ENCODE results near the gene NDST4.

NDST4 gene

DNA sequence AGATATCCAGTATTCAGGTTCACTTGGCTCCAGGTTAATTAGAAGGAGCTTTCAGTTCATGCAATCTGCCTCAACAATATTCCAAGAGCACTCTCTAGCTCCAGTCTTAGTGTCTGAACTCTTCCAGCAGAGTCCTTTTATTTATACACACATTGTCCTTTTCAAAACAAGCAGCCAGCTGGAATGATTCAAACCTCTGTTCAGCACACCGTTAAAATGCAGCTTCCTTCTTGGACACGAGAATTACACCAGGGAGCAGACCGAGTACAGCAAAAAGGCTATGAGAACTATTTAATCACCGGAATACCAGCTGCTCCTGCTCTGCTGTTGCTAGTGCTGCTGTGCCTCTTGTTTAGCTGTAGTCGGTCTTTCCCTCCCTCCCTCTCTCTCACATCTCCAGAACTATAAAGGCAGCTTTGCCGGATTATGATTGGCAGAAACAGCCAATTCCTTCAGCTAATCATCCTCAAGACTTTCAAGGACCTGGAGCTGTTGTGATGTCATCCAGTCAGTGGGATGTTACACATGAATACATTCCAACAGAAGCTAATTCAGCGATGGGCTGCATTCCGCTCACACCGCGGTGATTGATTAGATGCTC, at the start of gene NDST4:
Gene NDST4 (minus strand): TSS at position 115 of the 601 bp plus-strand sequence. CDS start 36,584 bp downstream, outside the sequence.
- DNase-seq (ENCODE audit: low read depth), result no peak

DNA sequence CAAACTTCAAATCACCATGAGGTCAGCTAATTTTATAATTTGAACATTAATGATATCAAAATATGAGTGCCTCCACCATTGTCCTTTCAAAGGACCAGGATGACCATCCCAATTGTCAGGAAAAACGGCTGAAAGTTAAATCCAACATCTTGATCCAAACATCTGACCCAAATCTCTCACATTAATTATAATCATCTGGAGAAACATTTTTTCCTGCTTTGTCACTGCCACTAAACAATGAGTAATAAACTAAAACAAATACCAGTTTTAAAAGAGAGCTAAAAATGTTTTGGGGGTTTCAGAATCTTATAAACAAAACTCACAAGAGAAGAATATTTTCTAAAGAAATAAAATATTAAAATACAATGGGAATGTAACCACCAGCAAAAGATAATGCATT, 45.7 kb upstream of the NDST4 start:
- DNase-seq (ENCODE audit: low read depth), result no peak

DNA sequence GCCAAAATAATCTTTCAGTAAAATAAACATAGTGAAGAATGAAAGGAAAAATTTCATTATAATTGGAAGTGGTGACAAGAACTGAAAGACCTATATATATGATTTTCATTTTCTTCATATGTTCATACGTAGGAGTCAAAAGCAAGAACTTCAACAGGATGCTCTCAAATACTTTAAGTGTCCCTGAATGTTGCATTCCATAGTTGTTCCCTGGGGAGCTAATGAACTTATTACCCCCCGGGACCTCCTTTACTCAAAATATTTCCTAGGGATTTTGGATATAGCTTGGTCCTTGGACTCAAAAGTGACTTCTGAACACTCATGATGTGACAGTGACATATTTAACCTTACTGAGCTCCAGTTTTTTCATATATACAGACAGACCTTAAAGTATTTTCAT, 44.9 kb upstream of the NDST4 start:
- no peak for DNase-seq (ENCODE audit: low read depth)

DNA sequence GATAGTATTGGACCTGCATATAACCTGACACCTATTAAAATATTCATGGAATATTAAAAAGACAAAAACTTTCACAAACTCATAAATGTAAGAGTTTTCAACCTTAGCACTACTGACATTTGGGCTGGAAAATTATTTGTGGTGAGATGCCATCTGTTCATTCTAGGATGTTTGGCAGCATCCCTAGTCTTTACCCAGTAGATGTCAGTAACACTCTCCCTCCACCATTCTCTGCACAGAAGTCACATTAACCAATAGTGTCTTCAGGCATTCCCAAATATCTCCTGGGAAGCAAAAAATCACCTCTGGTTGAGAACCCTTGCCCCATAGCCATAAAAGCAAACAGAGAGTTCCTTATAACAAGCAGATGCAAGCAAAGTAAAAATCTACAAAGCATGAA, 41.4 kb upstream of the NDST4 start:
- DNase-seq (ENCODE audit: low read depth), result no peak

DNA sequence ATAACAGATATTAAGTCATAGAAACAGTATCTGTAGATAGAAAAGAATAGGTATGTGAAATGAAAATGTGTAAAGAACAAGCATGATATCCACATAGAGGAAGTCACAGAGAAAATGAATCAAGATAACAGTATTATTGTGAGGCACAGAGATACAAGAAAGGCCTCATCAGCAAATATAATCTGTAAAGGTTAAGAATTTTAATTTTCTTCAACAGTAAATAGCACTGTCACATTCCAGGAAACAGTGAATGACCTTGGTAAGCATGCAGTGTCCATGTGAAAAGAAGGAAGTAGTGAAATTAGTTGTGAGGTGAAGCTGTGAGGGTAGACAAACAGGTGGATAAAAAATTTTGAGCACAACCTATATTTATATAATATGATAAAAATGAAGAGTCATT, 39.5 kb upstream of the NDST4 start:
- no peak for DNase-seq (ENCODE audit: low read depth)

DNA sequence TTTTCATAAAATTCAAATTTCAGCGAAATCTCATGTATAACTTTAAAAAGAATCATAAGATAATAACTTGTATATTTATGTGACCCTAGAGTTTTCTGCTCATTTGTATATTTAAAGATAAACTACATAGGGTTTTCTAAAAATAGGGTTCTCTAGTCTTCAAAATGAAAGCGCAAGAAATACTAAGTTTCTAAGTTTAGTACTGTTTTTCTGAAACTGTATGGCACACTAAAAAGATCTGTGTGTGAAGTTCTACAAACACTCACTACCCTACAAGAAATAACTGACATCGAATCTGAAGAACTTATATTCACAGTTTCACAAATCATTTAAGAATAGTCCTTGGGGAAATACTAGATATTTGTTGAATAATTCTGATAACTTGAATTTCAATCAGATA, 38.7 kb upstream of the NDST4 start:
- DNase-seq (ENCODE audit: low read depth), result no peak

DNA sequence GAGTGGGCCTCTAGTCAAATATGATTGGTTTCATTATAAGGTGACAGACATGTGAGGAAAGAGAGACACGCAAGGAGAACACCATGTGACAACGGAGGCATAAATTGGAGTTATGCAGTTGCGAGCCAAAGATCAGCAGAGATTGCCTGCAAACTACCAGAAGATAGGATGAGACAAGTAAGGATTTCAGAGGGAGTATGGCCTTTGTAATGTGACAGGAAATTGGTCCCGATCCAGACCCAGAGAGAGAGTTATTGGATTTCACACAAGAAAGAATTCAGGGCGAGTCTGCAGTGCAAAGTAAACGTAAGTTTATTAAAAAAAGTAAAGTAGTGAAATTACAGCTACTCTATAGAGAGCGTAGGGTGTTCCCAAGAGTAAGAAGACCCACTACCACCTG, 35.7 kb upstream of the NDST4 start:
- DNase-seq (ENCODE audit: low read depth), result no peak

DNA sequence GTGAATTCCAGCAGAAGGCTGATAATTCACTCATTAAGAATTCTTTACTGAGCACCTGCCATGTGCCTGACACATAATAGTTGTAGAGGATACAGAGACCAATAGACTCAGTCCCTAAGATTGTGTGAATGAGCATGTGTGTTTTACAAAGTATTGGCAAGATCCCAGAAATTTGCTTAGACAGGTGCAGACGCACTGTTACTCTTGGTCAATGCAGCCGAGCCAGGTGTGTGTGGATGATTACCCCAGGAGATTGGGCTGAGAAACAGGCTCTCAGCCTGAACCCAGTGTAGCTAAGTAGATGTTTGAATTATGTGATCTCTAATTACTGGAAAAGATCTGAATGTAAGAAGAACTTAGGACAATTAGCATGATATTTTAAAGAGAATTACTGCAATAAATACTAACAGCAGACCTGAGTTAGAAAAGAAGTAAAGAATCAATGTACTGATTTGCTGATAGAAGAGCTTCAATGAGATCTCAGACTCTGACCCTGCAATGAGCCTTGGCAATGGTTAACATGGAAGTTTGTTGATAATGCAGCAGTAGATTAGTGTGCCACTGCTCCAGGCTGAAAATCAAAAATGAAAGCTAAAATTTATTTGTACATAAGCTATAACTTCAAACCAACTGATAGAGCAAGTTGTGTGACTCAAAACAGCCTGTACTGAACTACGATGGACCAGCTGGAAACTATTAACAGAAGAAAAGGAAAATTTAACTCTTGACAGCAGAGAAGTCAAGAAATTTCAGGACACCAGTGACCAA, 32.2 kb upstream of the NDST4 start:
- no peak for DNase-seq (ENCODE audit: low read depth)

DNA sequence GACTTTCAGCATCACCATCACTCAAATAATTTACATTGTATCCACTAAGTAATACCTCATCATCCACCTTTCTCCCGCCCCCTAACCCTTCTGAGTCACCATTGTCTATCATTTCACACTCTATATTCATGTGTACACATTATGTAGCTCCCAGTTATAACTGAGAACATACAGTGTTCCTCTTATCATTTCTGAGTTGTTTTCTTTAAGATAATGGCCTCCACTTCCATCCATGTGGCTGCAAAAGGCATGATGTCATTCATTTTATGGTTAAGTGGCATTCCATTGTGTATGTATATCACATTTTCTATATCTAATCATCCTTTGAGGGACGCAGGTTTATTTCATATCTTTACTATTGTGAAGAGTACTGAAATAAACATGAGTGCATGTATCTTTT, 14.6 kb upstream of the NDST4 start:
- no peak for DNase-seq (ENCODE audit: low read depth)

DNA sequence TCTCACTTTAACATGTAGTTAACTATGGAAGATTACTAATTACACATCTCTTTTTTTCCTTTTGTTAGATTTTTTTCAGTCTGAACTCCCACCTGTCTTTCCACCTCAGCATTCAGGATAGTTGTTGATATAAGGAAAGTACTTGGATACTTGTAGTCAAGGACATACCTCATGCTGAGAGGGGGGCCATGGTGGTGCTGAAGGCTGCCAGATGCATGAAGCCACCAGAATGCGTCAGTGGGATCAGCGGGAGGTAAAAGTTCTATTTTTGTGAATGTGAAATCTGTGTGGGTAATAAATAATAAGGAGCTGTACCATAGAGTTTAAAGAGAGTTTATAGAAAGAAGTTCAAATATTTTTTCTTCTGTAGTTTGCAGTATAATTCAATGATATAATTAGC, 13.1 kb upstream of the NDST4 start:
- no peak for DNase-seq (ENCODE audit: low read depth)

DNA sequence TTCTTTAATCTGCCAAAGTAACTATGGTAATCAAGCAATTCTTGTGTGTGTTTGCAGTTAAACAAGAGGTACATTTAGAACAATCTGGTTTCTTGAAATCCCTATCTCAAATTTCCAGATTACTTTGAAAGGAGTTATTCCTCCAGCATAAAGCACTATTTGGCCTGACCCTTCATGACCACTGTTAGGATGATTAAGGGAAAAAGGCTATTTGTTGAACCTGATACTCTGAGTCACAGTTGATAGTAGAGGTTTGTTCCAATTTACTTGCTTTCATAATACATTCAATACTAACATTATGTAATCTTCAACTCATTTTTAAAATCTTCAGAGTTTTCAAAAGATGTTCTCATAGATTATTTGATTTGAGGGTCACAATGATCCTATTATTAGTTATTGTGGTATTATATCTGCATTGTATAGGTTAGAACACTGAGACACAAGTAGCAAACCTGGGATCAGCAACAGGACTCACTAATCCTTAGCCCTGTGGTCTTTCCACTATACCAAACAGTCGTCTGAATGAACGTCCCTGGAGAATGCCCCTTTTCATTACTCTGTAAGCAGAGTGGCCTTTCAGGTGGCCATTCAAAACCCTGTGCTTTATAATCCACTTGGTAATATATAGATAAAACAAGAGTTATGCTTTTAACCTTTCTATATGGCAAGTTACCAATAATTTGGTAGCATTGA, 8.1 kb upstream of the NDST4 start:
- no peak for DNase-seq (ENCODE audit: low read depth)

DNA sequence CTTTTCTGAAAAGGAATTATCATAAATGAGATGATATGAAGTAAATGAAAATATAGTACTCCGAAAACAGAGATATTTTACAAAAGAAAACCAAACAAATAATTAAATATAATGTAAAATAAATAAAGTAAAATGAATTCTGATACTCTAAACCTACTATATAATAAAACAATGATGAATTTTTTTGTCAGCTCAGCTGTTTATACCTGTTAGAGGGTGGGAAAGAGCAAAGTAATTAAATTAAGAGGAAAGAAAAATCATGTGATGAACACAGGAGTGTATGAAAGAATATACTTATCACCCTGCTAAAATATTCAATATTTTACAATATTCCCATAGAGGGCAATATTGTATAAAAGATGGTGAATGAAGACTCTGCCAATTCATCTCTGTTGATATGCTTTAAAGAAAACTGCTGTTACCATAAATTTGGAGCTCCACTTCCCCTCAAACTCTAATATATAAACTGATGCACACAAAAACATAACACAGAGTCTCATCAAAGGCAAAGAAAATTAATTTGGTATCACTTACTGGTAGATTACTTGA, 6.5 kb upstream of the NDST4 start:
- DNase-seq (ENCODE audit: low read depth), result no peak

DNA sequence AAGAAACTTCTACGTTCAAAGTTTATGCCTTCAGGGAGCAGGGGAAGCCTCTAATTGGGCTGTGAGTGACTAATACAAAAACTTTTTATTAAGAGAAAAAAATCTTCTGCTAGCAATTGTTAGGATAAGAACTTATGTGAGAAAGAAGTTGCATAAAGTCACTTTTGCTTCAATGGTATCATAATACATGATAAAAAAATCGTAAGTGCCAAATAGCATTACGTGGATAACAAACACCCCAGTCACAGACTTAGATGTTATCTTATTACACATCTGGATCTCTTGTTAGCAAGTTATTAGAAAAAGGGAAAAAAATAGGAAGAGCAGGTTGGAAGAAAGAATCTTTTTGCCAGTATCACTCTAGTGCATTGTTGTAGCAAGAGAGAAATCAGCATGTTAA, 4.2 kb upstream of the NDST4 start:
- no peak for DNase-seq (ENCODE audit: low read depth)

DNA sequence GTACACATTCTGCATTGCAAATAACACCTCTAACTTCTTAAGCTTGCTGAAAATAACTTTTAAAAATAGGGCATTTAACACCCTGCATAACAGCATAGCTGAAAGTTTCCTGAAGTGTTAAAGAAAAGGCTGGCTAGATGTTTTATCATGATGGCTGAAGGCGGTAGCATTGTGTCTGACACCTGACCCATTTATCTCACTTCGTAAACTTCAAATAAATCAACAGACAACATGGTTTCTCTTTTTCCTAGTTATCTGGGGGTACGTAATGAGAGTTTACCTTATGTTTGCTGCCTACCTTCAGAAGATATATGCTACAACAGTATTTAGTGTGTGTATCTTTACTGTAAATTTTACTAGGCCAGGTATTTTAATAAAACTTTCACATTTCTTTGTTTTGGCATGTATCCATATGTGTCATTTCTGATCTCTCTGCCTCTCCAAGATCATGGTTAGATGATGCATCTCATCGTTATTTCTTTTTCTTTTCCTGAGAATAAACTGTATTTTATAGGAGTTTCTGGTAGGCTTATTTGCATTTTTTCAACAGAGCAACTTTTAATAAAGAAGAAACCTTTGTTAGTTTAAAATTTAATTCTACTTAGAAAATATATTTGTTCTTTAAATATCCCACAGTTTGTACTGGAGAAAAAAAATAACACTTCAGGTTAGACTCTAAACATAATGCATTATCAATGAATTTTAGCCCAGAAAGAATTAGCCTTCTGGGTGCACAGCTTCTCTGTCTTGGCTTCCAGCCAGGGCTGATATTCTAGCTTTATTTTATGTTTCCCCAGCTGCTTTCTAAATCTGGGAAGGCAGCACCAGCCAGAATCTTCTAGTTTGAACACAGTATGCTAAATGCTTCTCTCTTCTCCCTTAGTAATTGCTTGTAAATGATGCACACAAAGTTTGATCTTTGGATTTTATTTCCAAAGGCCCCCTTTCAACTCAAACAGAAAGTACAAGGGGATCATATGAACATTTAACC, 2.9 kb downstream of the NDST4 start:
- no peak for DNase-seq (ENCODE audit: low read depth)

DNA sequence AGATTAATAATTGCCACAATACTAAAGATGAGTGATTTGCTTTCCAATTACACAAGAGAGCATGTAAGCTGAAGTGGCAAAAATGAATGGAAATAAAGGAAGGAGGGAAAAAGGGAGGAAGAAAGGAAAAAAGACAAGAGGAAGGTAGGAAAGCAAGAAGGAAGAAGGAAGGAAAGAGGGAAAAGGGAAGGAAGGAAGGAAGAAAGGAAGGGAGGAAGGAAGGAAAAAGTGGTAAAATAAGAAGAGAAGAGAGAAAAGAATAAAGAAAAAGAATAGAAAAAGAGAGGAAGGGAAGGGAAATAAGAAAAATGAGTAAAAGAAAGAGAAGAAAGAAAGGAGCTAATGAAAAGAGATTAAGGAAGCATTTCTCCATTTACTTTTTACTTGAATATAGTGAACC, 4.6 kb downstream of the NDST4 start:
- DNase-seq (ENCODE audit: low read depth), result no peak

DNA sequence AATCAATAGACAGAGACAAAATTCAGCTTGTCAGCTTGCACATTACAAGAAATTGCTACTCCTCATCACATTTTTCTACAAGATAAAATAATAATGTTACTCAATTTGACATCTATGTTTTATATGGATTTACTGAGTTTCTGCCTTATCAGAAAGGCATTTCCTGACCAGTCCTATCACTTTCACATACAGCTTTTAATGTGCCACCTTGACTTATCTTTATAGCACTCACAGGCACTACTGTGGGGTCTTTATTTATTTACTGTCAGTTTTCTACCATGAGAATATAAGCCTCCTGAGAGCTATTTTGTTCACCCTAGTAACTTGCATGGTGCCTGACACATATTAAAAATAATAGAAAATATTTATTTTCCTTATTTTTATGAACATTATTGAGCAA, 6.0 kb downstream of the NDST4 start:
- no peak for DNase-seq (ENCODE audit: low read depth)

DNA sequence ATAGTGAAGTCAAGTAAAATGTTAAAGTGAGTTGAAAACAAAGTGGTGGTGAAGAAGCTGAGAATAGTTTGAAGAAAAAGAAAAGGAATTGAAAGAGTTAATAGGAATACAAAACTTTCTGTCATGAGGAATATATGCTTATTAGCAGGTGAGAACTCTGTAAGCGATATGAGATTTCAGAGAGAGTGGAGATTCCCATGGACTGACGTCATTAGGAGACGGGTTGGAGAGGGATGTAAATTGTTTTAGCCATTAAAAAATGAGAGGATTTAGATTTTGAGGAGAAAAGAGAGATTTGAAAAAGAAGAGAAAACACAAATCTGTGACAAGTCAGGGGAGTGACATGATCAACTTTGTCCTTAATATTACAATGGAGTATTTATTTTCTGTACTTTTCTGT, 11.7 kb downstream of the NDST4 start:
- no peak for DNase-seq (ENCODE audit: low read depth)

DNA sequence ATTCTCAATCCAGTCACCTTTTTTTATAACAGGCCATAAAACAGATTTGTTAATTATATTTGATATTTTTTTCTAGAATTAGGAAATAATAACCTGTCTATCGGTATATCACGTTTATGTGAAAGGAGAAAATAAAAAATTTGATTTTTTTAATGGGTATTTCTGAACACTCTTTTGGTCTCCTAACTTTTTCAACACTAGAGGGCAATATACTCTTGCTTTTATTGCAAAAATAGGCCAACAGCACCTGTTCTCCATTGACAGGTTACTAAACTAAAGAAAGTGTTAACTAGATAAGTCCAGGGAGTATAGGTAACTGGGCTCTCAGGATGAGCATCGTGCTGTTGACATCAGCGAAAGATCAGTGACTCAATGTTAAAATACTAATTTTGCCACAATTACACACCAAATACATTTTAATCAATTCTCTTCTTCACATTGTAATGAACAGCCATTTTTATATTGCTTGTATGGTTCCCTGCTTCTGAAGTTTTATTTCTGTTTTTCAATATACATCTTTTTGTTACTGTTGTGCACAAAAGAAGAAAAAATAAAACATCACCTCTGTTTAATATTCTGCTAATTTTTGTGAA, 22.8 kb downstream of the NDST4 start:
- no peak for DNase-seq (ENCODE audit: low read depth)

DNA sequence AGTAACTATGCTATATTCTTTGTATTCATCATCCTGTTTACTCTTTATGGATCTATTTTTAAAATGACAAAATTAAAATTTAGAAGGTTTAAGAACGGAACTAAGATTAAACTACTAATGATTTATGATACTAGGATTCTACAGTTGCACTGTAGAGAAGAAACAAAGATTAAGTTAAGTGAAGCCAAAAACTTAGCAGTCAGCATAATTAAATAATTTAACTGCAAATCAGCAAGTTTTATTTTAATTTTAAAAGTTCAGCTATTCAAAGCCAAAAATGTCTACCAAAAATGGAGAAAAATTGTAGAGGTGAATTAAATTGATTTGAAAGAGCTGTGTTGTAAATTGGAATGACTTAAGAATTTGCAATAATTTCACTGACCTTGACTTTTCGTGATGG, 30.8 kb downstream of the NDST4 start:
- DNase-seq (ENCODE audit: low read depth), result no peak

DNA sequence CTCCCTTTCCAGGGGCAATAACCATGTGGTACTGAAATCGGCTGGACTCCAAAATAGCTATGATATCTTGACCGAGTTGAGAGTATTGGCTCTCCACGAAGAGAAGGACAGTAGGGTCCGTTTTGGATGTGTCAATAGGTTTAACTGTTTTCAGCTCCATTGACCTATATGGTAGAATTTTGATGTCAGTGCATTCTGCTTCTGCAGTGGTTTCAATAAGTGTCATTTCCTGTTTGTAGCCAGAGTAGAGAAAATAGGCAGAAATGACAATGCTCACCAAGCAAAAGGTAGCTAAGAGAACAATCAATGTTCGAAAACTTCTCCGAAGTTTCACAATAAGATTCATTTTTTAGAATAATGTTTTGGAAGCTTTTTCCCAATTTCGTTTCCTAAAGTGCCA, 36.7 kb downstream of the NDST4 start:
- DNase-seq (ENCODE audit: low read depth), result no peak

DNA sequence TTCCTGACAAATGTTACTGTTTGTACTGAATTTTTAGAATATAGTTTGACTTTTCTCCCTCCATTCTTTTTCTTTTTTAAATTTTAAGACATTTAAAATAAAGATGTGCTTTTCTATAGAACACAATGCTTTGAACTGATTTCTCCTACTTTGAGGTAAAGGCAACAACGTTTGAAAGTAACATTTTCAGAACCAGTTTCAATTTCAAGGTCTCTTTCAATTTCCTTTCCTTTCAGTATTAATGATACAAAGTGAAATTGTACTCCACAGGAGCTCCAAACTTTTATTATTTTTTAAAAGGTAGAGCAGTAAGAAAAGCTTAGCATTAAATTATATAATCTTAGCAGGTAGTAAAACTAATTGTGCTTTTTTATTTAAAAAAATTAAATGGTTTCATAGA, 54.9 kb downstream of the NDST4 start:
- no peak for DNase-seq (ENCODE audit: low read depth)

DNA sequence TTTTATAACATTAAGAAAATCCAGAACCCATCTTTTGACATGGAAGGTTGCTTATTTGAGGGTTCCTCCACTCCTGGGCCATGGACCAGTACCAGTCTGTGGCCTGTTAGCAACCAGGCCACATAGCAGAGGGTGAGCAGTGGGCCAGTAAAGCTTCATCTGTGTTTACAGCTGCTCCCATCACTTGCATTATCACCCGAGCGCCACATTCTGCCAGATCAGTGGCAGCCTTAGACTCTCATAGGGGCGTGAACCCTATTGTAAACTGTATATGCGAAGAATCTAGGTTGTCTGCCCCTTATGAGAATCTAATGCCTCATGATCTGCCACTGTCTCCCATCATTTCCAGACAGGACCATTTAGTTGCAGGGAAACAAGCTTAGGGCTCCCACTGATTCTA, 58.6 kb downstream of the NDST4 start:
- no peak for DNase-seq (ENCODE audit: low read depth)

Measured in stromal cell of bone marrow (primary cell).